Naive thymus-derived CD8-positive, alpha-beta T cell (primary cell): ENCODE results near the gene ACOX1. TPM values are rescaled to one million over a fixed set of nuclear protein-coding genes. Genes with fewer than 3 reads are reported as not detected.

ENCODE experiments used
- ATAC-seq, 2 donors: fragments of 150-1000 bp; cut with Tn5 transposase in 1 of 2; sonication (Bioruptor Pico), chemical (Tn5 transposase) in 1 of 2; 1 replicate in 1 of 2; 2 replicates in 1 of 2; pipeline ENCODE4 v1.10.0; 2021; ENCODE audit warnings: mild to moderate bottlenecking in 2 of 2, moderate library complexity in 2 of 2
- POLR2A ChIA-PET: fragments of 350-600 bp; sonication (Branson Sonifier 250); formaldehyde crosslinking; loops from one replicate; lab custom pipeline; 2021; ENCODE audit warnings: antibody characterized with exemption; lab: Charles Lee
- DNase-seq, 10 donors: peaks; one replicate each; pipeline versions ENCODE4 v3.0.0 to v3.0.0-alpha.2; 2020 to 2022
- H3K27ac Mint-ChIP-seq, 10 donors: one replicate each; pipeline ENCODE4 v1.8.0; 2020 to 2022; ENCODE audit warnings: mild to moderate bottlenecking in 10 of 10, mixed read lengths in 10 of 10, moderate library complexity in 4 of 10, inconsistent platforms in 1 of 10
- H3K27me3 Mint-ChIP-seq, 5 donors: one replicate each; pipeline ENCODE4 v1.8.0; 2021 to 2022; ENCODE audit warnings: mixed read lengths in 5 of 5
- H3K36me3 Mint-ChIP-seq, 3 donors: one replicate each; pipeline ENCODE4 v1.8.0; 2020 to 2022; ENCODE audit warnings: mixed read lengths in 3 of 3, mild to moderate bottlenecking in 2 of 3, inconsistent platforms in 1 of 3
- H3K4me1 Mint-ChIP-seq, 4 donors: one replicate each; pipeline ENCODE4 v1.8.0; 2021 to 2022; ENCODE audit warnings: mixed read lengths in 4 of 4
- H3K4me3 Mint-ChIP-seq, 10 donors: one replicate each; pipeline ENCODE4 v1.8.0; 2020 to 2022; ENCODE audit warnings: mild to moderate bottlenecking in 10 of 10, mixed read lengths in 10 of 10, moderate library complexity in 6 of 10, inconsistent platforms in 1 of 10
- H3K9me3 Mint-ChIP-seq, 9 donors: one replicate each; pipeline ENCODE4 v1.8.0; 2020 to 2022; ENCODE audit warnings: mixed read lengths in 9 of 9, mild to moderate bottlenecking in 3 of 9, inconsistent platforms in 1 of 9, moderate library complexity in 1 of 9
- polyA plus RNA-seq, 3 donors: library from polyadenylated mRNA; unstranded; fragments of 300-500 nt; fragmentation: Illumina TruSeq; gene quantifications; one replicate each; pipeline ENCODE4 v1.2.3, GENCODE V29; 2021
- total RNA-seq, 8 experiments: library from RNA in 2 of 8; stranded (reverse) in 2 of 8; gene quantifications; one replicate each; pipeline ENCODE4 v1.2.3 and lab custom pipeline; 2021 to 2026

Gene ACOX1
- total and polyA plus RNA-seq, 5 experiments from 2014 or later: 11.4 to 39.3 (median 18.4) TPM

- Mint-ChIP-seq H3K4me3 (no peak overlapping the region), H3K27ac (no peak overlapping the region), H3K27me3 (no peaks in the 10 kb centered on the region), H3K36me3 (peaks cover 0 to 28% (median 5%) of the 10 kb centered on the region in 3 donors), H3K9me3 (no peaks in the 10 kb centered on the region), H3K4me1 (peaks cover 11 to 21% (median 16%) of the 10 kb centered on the region in 4 donors)
- ATAC-seq (no peak), DNase-seq (no peak)
- POLR2A ChIA-PET: interaction anchor here (1.4 kb wide), 1 partner anchor 15 kb away, joined by 4 read pairs; no protein-coding TSS in a partner anchor
These were observed 16.5 kb upstream of the ACOX1 start for GRCh38 chr17:75995385-75995925.

GRCh38 chr17:75994802-75995370 is 15.9 kb upstream of the ACOX1 start:
- ATAC-seq (no peak), DNase-seq (no peak)
- POLR2A ChIA-PET: interaction anchor here (0.6 to 0.7 kb wide), 2 partner anchors 15 to 19 kb away, joined by 3 to 5 read pairs; no protein-coding TSS in a partner anchor
- H3K9me3 Mint-ChIP-seq: no peaks in the 10 kb centered on the region
- H3K27me3 Mint-ChIP-seq: no peaks in the 10 kb centered on the region
- H3K27ac Mint-ChIP-seq: peak overlapping the region in 1 of 10 donors; percentile 40
- peaks cover 0 to 29% (median 5%) of the 10 kb centered on the region in 3 donors for H3K36me3 Mint-ChIP-seq
- H3K4me3 Mint-ChIP-seq: no peak overlapping the region
- H3K4me1 Mint-ChIP-seq: peaks cover 11 to 21% (median 16%) of the 10 kb centered on the region in 4 donors

GRCh38 chr17:75991396-75991795 is 12.4 kb upstream of the ACOX1 start:
- ATAC-seq: no peak
- Mint-ChIP-seq H3K36me3 (peaks cover 0 to 32% (median 5%) of the 10 kb centered on the region in 3 donors), H3K9me3 (no peaks in the 10 kb centered on the region), H3K4me1 (peaks cover 0 to 5% (median under 1%) of the 10 kb centered on the region in 4 donors), H3K27me3 (no peaks in the 10 kb centered on the region), H3K27ac (peak overlapping the region in 1 of 10 donors; percentile 7), H3K4me3 (no peak overlapping the region)
- POLR2A ChIA-PET: interaction anchor here (0.5 to 0.6 kb wide), 2 partner anchors 436 to 470 kb away, joined by 4 to 6 read pairs; no protein-coding TSS in a partner anchor
- no peak for DNase-seq

- Mint-ChIP-seq H3K4me1 (peaks cover 0 to 3% (median 1%) of the 10 kb centered on the region in 4 donors), H3K36me3 (peaks cover 0 to 18% (median 0%) of the 10 kb centered on the region in 3 donors), H3K4me3 (no peak overlapping the region), H3K9me3 (no peaks in the 10 kb centered on the region), H3K27ac (no peak overlapping the region), H3K27me3 (no peaks in the 10 kb centered on the region)
- DNase-seq (no peak), ATAC-seq (no peak)
- POLR2A ChIA-PET: no interaction called here
These were observed 8.1 kb upstream of the ACOX1 start for GRCh38 chr17:75987041-75987440.

GRCh38 chr17:75985986-75986385 is 7.0 kb upstream of the ACOX1 start:
- DNase-seq: no peak
- Mint-ChIP-seq H3K4me3 (no peak overlapping the region), H3K27me3 (no peaks in the 10 kb centered on the region), H3K27ac (no peak overlapping the region), H3K9me3 (no peaks in the 10 kb centered on the region), H3K36me3 (peaks cover 0 to 8% (median 0%) of the 10 kb centered on the region in 3 donors), H3K4me1 (peaks cover 0 to 2% (median under 1%) of the 10 kb centered on the region in 4 donors)
- no peak for ATAC-seq
- POLR2A ChIA-PET: no interaction called here

- H3K36me3 Mint-ChIP-seq: peaks cover 0 to 6% (median 0%) of the 10 kb centered on the region in 3 donors
- H3K4me3 Mint-ChIP-seq: peak overlapping the region in 1 of 10 donors; percentile 63
- H3K9me3 Mint-ChIP-seq: no peaks in the 10 kb centered on the region
- POLR2A ChIA-PET: interaction anchor here (0.6 kb wide), 1 partner anchor 135 kb away, joined by 5 read pairs; no protein-coding TSS in a partner anchor
- H3K27me3 Mint-ChIP-seq: no peaks in the 10 kb centered on the region
- peaks cover 6 to 16% (median 11%) of the 10 kb centered on the region in 4 donors for H3K4me1 Mint-ChIP-seq
- DNase-seq (no peak), ATAC-seq (no peak)
- H3K27ac Mint-ChIP-seq: no peak overlapping the region
These were observed 4.7 kb upstream of the ACOX1 start for GRCh38 chr17:75983501-75984181.

GRCh38 chr17:75981019-75981615 is 2.2 kb upstream of the ACOX1 start:
- Mint-ChIP-seq H3K9me3 (no peaks in the 10 kb centered on the region), H3K36me3 (peaks cover 0 to 9% (median 0%) of the 10 kb centered on the region in 3 donors), H3K27ac (peak overlapping the region; percentile 77 to 100 (median 100)), H3K27me3 (no peaks in the 10 kb centered on the region), H3K4me1 (peaks cover 11 to 35% (median 29%) of the 10 kb centered on the region in 4 donors), H3K4me3 (peak overlapping the region in 9 of 10 donors; percentile 45 to 99 (median 96))
- DNase-seq (no peak), ATAC-seq (no peak)
- POLR2A ChIA-PET: interaction anchor here (0.7 to 1.6 kb wide), 9 partner anchors 16 to 228 kb away, joined by 3 to 8 read pairs (median 4); partner anchors contain the start of genes EVPL, EXOC7, MRPL38 and TRIM65

GRCh38 chr17:75980188-75981018 is 1.4 kb upstream of the ACOX1 start:
- no peak for ATAC-seq
- peak overlapping the region; percentile 96 to 99 (median 98) for H3K4me3 Mint-ChIP-seq
- peaks cover 0 to 12% (median 0%) of the 10 kb centered on the region in 3 donors for H3K36me3 Mint-ChIP-seq

GRCh38 chr17:75979705-75980187 is 780 bp upstream of the ACOX1 start:
- DNase-seq (no peak), ATAC-seq (peak; percentile 46 to 53)
- no peaks in the 10 kb centered on the region for H3K9me3 Mint-ChIP-seq
- no peaks in the 10 kb centered on the region for H3K27me3 Mint-ChIP-seq
- H3K27ac Mint-ChIP-seq: peak overlapping the region; percentile 99 to 100 (median 100)
- POLR2A ChIA-PET: interaction anchor here (0.5 to 1.6 kb wide), 14 partner anchors 15 to 524 kb away, joined by 3 to 8 read pairs (median 4); partner anchors contain the start of genes MRPL38, TRIM65, UNK and WBP2
- H3K4me3 Mint-ChIP-seq: peak overlapping the region; percentile 96 to 99 (median 98)
- peaks cover 12 to 45% (median 38%) of the 10 kb centered on the region in 4 donors for H3K4me1 Mint-ChIP-seq
- H3K36me3 Mint-ChIP-seq: peaks cover 0 to 13% (median 0%) of the 10 kb centered on the region in 3 donors

More at GRCh38 chr17:75980188-75981018, 1.4 kb upstream of the ACOX1 start:
- POLR2A ChIA-PET: interaction anchor here (0.5 to 1.6 kb wide), 17 partner anchors 14 to 524 kb away, joined by 3 to 8 read pairs (median 4); partner anchors contain the start of genes EXOC7, MRPL38, TRIM65 and UNK
- no peak for DNase-seq
- H3K9me3 Mint-ChIP-seq: no peaks in the 10 kb centered on the region
- H3K27me3 Mint-ChIP-seq: no peaks in the 10 kb centered on the region
- H3K27ac Mint-ChIP-seq: peak overlapping the region; percentile 99 to 100 (median 100)
- H3K4me1 Mint-ChIP-seq: peaks cover 12 to 41% (median 36%) of the 10 kb centered on the region in 4 donors

GRCh38 chr17:75976175-75976848 is 2.7 kb downstream of the ACOX1 start:
- H3K27ac Mint-ChIP-seq: peak overlapping the region in 6 of 10 donors; percentile 5 to 53 (median 34)

More at GRCh38 chr17:75976175-75976848, 2.7 kb downstream of the ACOX1 start:
- Mint-ChIP-seq H3K4me3 (peak overlapping the region in 7 of 10 donors; percentile 2 to 55 (median 34)), H3K27me3 (no peaks in the 10 kb centered on the region), H3K9me3 (no peaks in the 10 kb centered on the region), H3K4me1 (peaks cover 12 to 58% (median 44%) of the 10 kb centered on the region in 4 donors), H3K36me3 (peaks cover 0 to 38% (median 6%) of the 10 kb centered on the region in 3 donors)
- ATAC-seq (no peak), DNase-seq (no peak)
- POLR2A ChIA-PET: interaction anchor here (0.6 to 0.7 kb wide), 2 partner anchors 24 to 122 kb away, joined by 3 to 9 read pairs; no protein-coding TSS in a partner anchor
